ENCODE measurements around the gene C1QA.

- TF ChIP-seq FOXK2 (IDR thresholded peaks at IDR 0.05) (no peak), FOXM1 (IDR thresholded peaks at IDR 0.05; ENCODE audit: borderline replicate concordance) (no peak), L3MBTL2 (conservative IDR thresholded peaks at IDR 0.05) (no peak), LEF1 (IDR thresholded peaks at IDR 0.05; ENCODE audit: borderline replicate concordance) (no peak), SUZ12 (IDR thresholded peaks at IDR 0.05) (no peak), ARNT (IDR thresholded peaks at IDR 0.05) (no peak), HDGF (IDR thresholded peaks at IDR 0.05; ENCODE audit: borderline replicate concordance) (no peak)
Observed at GRCh38 chr1:22685591-22686059, 49.2 kb downstream of the C1QA start.
